Liver (tissue), 1 donor: ENCODE measurements around the gene POU3F2.

Experiments used
- FOXA1 ChIP-seq: IDR thresholded peaks from 2 replicates; pipeline ENCODE4 v1.6.1; 2016; ENCODE audit warnings: antibody characterized with exemption
- TF ChIP-seq, protein P1 (sequence below): IDR thresholded peaks from 2 replicates; pipeline ENCODE4 v1.6.1; 2016; ENCODE audit warnings: antibody characterized with exemption, mild to moderate bottlenecking

DNA sequence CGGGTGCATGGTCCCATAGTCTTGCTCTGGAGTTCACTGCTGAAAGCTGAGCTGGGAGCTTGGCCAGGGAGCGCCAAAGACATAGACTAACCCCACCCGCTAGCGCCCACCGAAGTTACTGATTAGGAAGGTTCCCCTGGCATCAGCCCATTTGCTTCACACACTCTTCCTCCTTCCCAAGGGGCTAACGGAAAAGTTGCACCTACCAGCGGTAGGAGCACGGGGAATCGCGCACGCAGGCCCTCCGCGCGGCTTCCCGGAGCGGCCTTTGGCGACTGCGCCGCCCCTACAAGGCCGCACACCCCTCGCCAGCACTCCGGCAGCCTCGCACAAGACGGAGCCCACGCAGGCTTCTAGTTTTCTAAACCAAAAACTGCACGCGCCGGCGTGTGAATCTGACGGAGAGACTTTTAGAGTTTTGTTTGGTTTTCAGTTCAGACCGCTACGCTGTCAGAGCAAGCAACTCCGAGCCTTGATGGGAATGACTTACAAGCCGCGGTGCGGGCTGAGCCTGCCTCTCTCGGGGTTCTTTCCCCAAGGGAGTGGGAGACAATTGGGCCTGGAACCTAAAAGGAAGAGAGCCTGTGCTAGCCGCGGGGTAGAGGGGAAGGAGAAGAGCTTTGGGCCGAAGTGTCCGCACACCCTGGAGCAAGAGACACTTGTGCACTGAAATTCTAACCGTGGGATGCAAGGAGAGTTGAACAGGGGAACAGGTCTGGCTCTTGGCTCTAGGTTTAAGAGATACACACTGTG lies 891 bp upstream of the POU3F2 start:
- TF ChIP-seq FOXA1, result no peak
- TF ChIP-seq, protein P1, sequence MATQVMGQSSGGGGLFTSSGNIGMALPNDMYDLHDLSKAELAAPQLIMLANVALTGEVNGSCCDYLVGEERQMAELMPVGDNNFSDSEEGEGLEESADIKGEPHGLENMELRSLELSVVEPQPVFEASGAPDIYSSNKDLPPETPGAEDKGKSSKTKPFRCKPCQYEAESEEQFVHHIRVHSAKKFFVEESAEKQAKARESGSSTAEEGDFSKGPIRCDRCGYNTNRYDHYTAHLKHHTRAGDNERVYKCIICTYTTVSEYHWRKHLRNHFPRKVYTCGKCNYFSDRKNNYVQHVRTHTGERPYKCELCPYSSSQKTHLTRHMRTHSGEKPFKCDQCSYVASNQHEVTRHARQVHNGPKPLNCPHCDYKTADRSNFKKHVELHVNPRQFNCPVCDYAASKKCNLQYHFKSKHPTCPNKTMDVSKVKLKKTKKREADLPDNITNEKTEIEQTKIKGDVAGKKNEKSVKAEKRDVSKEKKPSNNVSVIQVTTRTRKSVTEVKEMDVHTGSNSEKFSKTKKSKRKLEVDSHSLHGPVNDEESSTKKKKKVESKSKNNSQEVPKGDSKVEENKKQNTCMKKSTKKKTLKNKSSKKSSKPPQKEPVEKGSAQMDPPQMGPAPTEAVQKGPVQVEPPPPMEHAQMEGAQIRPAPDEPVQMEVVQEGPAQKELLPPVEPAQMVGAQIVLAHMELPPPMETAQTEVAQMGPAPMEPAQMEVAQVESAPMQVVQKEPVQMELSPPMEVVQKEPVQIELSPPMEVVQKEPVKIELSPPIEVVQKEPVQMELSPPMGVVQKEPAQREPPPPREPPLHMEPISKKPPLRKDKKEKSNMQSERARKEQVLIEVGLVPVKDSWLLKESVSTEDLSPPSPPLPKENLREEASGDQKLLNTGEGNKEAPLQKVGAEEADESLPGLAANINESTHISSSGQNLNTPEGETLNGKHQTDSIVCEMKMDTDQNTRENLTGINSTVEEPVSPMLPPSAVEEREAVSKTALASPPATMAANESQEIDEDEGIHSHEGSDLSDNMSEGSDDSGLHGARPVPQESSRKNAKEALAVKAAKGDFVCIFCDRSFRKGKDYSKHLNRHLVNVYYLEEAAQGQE, result no peak
